GM21723 (cell line): ENCODE data around the gene FOXN4.

ENCODE experiments used
- ATAC-seq: cut with Tn5 transposase; IDR thresholded peaks from one replicate; pipeline ENCODE4 v1.9.1; 2021; ENCODE audit warnings: mild to moderate bottlenecking, moderate library complexity; ENCODE audit not compliant: unreplicated experiment

FOXN4 gene

DNA sequence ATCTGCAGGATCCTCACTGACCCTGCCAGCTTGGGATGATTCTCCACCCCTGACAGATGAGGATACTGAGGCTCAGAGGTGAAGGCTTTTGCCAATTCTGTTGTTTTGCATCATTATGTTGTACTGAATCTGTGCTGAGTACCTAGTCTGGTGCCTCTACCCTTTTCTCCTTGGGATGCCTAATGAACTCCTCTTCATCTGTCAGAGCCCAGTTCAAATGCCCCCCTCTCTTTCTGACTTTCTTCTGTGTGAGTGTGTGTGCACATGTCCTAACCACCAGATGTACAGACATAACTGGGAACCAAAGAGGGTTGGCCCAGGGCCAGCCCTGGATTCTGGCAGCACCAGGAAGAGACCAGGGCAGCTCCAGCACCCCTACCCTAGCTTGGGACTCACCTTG is 22.8 kb downstream of the FOXN4 start:
- no peak for ATAC-seq

GRCh38 chr12:109284392-109284791 is 24.7 kb downstream of the FOXN4 start:
- no peak for ATAC-seq

DNA sequence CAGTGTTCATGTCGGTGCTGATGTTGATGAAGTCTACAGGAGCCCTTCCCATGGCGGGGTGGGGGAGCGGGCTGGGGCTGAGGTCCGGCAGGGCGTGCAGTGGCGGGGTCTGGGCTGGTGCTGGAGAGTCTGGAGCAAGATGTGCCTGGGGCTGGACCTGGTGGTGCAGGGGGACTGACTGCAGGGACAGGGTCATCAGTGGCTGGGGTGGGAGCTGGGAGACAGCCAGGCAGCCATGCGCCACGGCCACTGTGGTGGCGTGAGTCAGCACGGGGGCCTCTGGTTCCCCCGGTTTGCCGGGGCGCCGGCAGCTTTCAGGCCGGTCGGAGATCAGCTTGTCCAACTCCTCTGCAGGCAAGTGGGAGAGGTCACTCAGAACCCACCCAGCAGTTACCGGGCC is 27.6 kb downstream of the FOXN4 start:
- ATAC-seq: no peak

DNA sequence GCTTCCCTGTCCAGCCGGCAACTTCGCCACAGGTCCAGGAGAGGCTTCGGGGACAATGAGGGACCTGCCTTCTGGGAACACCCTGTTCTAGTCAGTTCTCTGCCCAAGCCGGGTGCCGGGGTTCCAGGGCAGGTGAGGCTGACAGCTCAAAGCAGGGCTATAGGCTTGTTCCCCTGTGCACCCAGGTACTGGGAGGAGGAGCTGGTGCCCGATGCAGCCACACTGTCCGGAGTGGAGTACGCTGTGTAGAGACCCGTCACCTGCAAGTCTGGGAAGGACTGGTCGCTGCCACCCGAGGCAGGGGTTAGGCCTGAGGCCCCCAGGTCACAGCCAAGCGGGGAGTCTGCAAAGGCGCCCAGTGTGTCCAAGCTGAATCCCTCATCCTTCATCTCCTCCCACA is 29.6 kb downstream of the FOXN4 start:
- ATAC-seq: no peak

- ATAC-seq: no peak
Measured at GRCh38 chr12:109278912-109279311, 30.2 kb downstream of the FOXN4 start.

DNA sequence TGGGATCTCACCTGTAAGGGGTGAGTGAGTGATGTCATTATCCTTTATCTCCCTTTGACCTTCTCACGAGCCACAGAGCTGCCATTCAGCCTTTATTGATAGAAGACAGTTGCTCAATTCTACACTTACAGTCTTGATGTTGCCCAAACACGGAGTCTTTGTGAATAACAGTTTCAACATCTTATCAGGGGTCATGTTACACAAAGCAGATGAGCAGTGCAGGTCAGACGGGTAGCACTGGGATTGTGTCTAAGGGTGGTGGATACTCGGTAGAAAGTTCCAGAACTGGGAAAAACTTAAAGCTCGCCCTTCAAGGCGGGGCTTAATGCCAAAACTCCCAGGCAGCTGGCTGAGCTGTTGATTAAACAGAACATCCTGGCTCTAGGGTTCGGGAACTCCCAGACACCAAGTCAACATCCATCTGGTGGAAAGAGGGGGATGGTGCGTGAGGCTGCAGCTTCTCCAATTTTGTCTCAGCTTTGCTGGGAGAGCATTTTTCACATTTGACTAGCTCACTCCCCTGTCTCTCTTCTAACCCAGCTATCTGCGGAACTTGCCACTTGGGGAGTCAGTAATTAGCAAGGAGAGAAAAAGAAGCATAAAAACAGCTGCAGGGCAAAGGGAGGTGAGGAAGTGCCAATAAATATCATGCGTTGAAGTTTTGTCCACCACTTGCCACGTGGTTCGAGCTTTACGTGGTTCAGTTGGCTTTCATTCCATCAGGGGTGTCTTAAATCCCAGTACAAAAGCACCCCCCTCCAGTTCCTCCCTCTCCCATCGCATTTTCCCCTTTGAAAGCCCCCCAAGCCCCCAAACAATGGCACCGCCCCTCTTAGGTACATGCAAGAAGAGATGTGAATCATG is 31.0 kb downstream of the FOXN4 start:
- ATAC-seq: no peak

GRCh38 chr12:109277255-109277898 is 31.7 kb downstream of the FOXN4 start:
- ATAC-seq: no peak

DNA sequence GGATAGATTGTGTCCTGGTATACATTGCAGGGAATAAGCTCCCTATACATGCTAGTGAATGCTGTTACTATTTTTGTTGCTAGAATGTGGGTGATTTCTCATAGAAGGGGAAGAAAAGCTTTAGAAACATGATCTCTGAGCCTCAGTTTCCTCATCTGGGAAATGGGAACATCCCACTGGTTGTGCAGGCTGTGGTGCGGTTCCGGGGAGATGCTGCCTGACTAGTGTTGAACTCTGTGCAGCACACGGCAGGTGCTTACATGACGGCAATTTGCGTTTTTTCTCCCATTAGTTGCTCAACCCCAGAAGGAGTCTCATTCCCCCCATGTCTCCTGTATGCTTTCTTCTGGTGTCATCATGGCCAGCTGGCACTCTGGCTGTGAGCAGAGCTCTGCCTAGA is 32.9 kb downstream of the FOXN4 start:
- no peak for ATAC-seq

- no peak for ATAC-seq
Measured at GRCh38 chr12:109275173-109275572, 33.9 kb downstream of the FOXN4 start.

- no peak for ATAC-seq
Measured at GRCh38 chr12:109274381-109274780, 34.7 kb downstream of the FOXN4 start.

GRCh38 chr12:109273354-109273753 is 35.7 kb downstream of the FOXN4 start:
- ATAC-seq: no peak

DNA sequence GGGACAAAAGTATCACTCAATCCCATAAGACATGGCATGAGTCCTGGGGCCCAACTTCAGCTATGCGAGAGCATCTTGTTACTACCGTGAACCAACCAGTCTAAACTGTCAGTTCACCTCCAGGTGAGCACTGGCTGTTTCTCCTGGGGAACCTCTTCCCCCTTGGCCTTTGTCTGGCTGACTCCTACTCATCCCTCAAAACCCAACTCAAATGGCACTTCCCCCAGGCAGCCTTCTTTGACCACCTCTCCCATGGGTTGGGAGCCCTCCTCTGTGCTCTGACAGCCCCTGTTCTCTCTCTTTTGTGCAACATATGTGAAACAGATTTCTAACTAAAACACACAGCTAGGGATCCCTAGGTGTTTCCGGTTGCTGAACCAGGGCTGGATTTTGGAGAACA is 37.7 kb downstream of the FOXN4 start:
- no peak for ATAC-seq

GRCh38 chr12:109270494-109270893 is 38.6 kb downstream of the FOXN4 start:
- ATAC-seq: no peak

DNA sequence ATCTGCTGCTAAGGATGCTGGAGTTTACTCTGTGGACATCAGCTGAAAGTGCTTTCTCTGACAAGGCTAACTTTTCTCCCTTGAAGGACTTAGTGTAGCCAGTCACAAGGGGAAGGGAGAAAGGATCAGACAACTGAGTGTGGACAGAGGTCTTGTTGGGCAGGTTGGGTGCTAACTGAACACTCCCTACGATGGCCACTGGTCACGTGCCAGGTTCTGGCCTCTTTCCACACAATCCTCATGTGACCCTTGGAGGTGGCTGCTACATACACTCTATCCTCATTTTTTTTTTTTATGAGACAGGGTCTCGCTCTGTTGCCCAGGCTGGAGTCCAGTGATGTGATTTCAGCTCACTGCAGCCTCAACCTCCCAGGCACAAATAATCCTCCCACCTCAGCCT is 39.7 kb downstream of the FOXN4 start:
- no peak for ATAC-seq

GRCh38 chr12:109268896-109269295 is 40.2 kb downstream of the FOXN4 start:
- ATAC-seq: no peak

DNA sequence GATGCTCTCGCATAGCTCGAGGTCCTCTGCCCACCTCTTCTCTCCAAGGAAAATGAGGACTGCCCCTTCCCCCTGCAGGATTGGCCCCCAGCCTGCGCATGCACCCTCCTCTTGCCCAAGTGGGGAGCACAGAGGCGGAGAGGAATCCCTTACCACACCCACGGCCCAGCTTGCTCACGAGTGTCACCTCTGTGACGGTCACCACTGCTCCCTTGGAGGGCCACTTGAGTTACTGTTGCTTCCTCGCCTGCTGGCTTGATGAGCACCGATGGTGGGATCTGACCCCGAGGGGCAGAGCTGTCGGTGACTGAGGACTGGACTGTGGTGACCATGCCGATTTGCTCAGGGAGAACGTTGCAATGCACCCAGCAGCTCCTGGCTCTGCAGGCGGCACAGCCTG is 41.7 kb downstream of the FOXN4 start:
- no peak for ATAC-seq

DNA sequence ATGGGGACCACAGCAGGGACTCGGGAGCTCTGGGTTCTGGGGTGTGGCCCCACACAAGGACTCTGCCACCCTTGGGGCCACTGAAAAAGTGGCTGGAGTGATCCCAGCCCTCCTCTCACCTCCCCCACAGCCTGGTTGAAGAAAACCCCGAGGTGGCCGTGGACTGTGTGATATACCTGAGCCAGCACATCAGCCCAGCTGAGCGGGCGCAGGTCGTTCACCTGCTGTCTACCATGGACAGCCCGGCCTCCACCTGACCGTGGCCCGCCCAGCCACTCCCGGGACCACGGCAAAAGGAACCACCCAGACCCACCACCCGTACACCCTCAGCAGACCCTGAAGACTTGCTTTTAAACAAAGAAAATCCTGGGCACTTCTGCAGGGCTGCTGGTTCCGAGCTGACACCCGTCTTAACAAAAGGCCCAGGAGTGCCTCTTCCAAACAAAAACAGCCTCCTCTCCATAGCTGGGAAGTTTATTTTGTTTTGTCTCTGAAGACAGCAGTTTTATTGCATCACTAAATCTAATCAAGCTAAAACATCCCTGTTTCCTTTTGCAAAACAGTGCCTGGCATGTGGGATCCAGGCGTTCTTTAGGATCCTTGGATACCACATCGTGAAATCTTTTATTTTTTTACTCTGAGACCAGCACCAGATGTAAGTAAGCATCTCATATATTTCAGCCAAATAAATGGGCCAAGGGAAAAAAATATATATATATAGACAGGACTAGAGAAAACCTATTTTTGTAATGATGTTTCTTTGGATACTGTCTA is 42.8 kb downstream of the FOXN4 start:
- ATAC-seq: no peak

GRCh38 chr12:109264943-109265650 is 44.0 kb downstream of the FOXN4 start:
- ATAC-seq: no peak

- no peak for ATAC-seq
Measured at GRCh38 chr12:109264095-109264942, 44.8 kb downstream of the FOXN4 start.

- ATAC-seq: no peak
Measured at GRCh38 chr12:109263439-109263838, 45.6 kb downstream of the FOXN4 start.
